Measurements from ENCODE around the gene STXBP4. TPM values are rescaled to one million over a fixed set of nuclear protein-coding genes. Genes with fewer than 3 reads are reported as not detected.

STXBP4 gene
- total RNA-seq, 1 experiment from 2014 or later: 12.0 TPM

DNA sequence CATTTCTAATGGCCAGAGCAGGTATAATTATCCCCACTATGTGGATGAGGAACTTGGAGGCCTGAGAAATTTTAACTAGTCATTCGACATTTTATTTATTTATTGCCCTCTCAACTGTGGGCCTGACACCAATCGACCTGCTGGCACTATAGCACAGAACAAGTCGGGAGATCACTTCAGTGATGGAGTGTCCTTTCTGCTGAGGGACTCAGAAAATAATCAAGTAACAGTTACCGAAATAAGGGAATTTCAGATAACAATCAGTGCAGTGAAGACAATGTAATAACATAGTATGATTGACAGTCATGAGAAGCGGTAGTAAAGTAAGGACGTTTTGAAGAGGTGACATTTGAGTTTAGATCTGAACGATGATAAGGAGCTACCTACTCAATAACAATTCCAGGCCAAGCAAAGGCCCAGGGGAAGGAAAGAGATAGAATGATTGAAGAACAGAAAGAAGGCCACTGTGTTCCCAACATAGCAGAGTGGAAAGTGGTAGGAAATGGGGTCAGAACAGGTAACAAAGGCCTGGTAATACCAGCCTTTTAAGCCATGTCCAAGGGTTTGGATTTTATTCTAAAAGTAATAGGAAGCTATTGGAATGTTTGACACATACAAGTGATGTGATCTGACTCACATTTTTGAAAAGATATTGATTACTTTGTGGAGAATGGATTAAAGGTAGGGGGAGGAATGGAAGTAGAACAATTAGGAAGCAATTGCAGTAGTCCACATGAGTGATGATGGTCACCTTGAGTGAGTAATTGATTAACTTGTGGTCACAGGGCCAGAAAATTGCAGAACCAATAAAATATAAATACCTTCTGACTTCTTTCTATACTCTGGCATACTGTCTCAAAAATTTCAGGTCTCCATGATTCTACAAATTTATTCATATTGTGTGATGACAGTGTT lies 1.4 kb downstream of the STXBP4 start:
- peaks cover 50% of the 10 kb centered on the region for H3K79me2 ChIP-seq (ENCODE audit: low read depth)
- H3K4me2 ChIP-seq: peak overlapping the region; percentile 92
- H3K9me2 ChIP-seq (ENCODE audit: insufficient read depth): no peaks in the 10 kb centered on the region
- H3K4me3 ChIP-seq: peak overlapping the region; percentile 68
- ChIA-PET POLR2A (ENCODE audit: unreplicated experiment) (no interaction called here), CTCF (no interaction called here)
- H3K9me3 ChIP-seq (ENCODE audit: insufficient read depth, low read depth): no peaks in the 10 kb centered on the region
- H3F3A ChIP-seq (ENCODE audit: insufficient read depth, low read depth): no peaks in the 10 kb centered on the region
- peaks cover 29% of the 10 kb centered on the region for H3K4me1 ChIP-seq (replicated peaks; ENCODE audit: insufficient read depth)
- no TSS peak for BruUV-seq (replicated peaks)
- intact Hi-C loops (cut with micrococcal nuclease; ENCODE audit: unreplicated experiment): loop anchor here (2.0 kb wide), 1 partner anchor 69 kb away; the partner anchor contains the start of gene TOM1L1
- H3K27me3 ChIP-seq (ENCODE audit: insufficient read depth, low read depth): no peaks in the 10 kb centered on the region
- TF ChIP-seq, protein P1, sequence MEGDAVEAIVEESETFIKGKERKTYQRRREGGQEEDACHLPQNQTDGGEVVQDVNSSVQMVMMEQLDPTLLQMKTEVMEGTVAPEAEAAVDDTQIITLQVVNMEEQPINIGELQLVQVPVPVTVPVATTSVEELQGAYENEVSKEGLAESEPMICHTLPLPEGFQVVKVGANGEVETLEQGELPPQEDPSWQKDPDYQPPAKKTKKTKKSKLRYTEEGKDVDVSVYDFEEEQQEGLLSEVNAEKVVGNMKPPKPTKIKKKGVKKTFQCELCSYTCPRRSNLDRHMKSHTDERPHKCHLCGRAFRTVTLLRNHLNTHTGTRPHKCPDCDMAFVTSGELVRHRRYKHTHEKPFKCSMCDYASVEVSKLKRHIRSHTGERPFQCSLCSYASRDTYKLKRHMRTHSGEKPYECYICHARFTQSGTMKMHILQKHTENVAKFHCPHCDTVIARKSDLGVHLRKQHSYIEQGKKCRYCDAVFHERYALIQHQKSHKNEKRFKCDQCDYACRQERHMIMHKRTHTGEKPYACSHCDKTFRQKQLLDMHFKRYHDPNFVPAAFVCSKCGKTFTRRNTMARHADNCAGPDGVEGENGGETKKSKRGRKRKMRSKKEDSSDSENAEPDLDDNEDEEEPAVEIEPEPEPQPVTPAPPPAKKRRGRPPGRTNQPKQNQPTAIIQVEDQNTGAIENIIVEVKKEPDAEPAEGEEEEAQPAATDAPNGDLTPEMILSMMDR (conservative IDR thresholded peaks at IDR 0.05): no peak
- no peak for TF ChIP-seq EZH2 (IDR thresholded peaks at IDR 0.05; ENCODE audit: low read depth)
- H3K27ac ChIP-seq: no peak overlapping the region
- no peak for DNase-seq
- H2AFZ ChIP-seq: peak overlapping the region; percentile 95
- no peaks in the 10 kb centered on the region for H4K20me1 ChIP-seq (ENCODE audit: insufficient read depth)
- peaks cover 5% of the 10 kb centered on the region; the same call in 1 of the 2 replicates for H3K36me3 ChIP-seq (ENCODE audit: low read depth)

- POLR2A ChIA-PET (ENCODE audit: unreplicated experiment): no interaction called here
- H3K79me2 ChIP-seq (ENCODE audit: low read depth): peaks cover 39% of the 10 kb centered on the region
Measured at GRCh38 chr17:54971147-54971546, 2.6 kb downstream of the STXBP4 start.

DNA sequence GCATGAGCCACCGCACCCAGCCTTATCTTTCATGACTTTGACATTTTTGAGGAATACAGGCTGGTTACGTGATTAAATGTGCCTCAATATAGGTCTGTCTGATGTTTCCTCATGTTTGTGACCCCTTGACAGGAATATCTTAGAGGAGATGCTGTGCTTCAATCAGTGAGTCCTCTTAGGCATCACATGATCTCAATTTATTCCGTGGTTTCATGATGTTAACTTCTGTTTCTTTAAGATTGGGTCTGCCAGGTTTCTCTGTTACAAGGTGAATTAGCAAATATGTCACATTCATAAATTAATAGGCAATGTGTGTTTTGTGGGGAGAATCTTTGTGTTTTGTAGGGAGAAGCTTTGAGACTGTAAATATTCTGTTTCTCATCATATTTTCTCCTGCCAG lies 3.3 kb downstream of the STXBP4 start:
- ChIA-PET CTCF (no interaction called here), POLR2A (ENCODE audit: unreplicated experiment) (no interaction called here)
- TF ChIP-seq EZH2 (IDR thresholded peaks at IDR 0.05; ENCODE audit: low read depth): no peak
- TF ChIP-seq, protein P1 (conservative IDR thresholded peaks at IDR 0.05): no peak
- H3K27ac ChIP-seq: no peak overlapping the region
- no peak overlapping the region for H2AFZ ChIP-seq
- intact Hi-C loops (cut with micrococcal nuclease; ENCODE audit: unreplicated experiment): no loop called here
- H3F3A ChIP-seq (ENCODE audit: insufficient read depth, low read depth): no peaks in the 10 kb centered on the region
- no peaks in the 10 kb centered on the region for H3K27me3 ChIP-seq (ENCODE audit: insufficient read depth, low read depth)
- H3K79me2 ChIP-seq (ENCODE audit: low read depth): peaks cover 32% of the 10 kb centered on the region
- no peaks in the 10 kb centered on the region for H3K9me3 ChIP-seq (ENCODE audit: insufficient read depth, low read depth)
- H4K20me1 ChIP-seq (ENCODE audit: insufficient read depth): no peaks in the 10 kb centered on the region
- H3K36me3 ChIP-seq (ENCODE audit: low read depth): no peaks in the 10 kb centered on the region
- peaks cover 17% of the 10 kb centered on the region for H3K4me1 ChIP-seq (replicated peaks; ENCODE audit: insufficient read depth)
- H3K9me2 ChIP-seq (ENCODE audit: insufficient read depth): no peaks in the 10 kb centered on the region
- no TSS peak for BruUV-seq (replicated peaks)
- H3K4me3 ChIP-seq: no peak overlapping the region
- DNase-seq: no peak
- no peak overlapping the region for H3K4me2 ChIP-seq

More at GRCh38 chr17:54971147-54971546, 2.6 kb downstream of the STXBP4 start:
- Histone ChIP-seq H3K9me3 (ENCODE audit: insufficient read depth, low read depth) (no peaks in the 10 kb centered on the region), H4K20me1 (ENCODE audit: insufficient read depth) (no peaks in the 10 kb centered on the region), H3K27me3 (ENCODE audit: insufficient read depth, low read depth) (no peaks in the 10 kb centered on the region), H3K27ac (no peak overlapping the region), H3K4me3 (no peak overlapping the region), H3F3A (ENCODE audit: insufficient read depth, low read depth) (no peaks in the 10 kb centered on the region), H3K4me1 (replicated peaks; ENCODE audit: insufficient read depth) (peaks cover 24% of the 10 kb centered on the region), H3K36me3 (ENCODE audit: low read depth) (peaks cover 3% of the 10 kb centered on the region; the same call in 1 of the 2 replicates), H2AFZ (no peak overlapping the region), H3K4me2 (no peak overlapping the region), H3K9me2 (ENCODE audit: insufficient read depth) (no peaks in the 10 kb centered on the region)
- intact Hi-C loops (cut with micrococcal nuclease; ENCODE audit: unreplicated experiment): no loop called here
- TF ChIP-seq EZH2 (IDR thresholded peaks at IDR 0.05; ENCODE audit: low read depth): no peak
- TF ChIP-seq, protein P1 (conservative IDR thresholded peaks at IDR 0.05): no peak
- no TSS peak for BruUV-seq (replicated peaks)
- CTCF ChIA-PET: no interaction called here
- DNase-seq: no peak
